Measurements from ENCODE around the gene ZFYVE9.

The ZFYVE9 gene

DNA sequence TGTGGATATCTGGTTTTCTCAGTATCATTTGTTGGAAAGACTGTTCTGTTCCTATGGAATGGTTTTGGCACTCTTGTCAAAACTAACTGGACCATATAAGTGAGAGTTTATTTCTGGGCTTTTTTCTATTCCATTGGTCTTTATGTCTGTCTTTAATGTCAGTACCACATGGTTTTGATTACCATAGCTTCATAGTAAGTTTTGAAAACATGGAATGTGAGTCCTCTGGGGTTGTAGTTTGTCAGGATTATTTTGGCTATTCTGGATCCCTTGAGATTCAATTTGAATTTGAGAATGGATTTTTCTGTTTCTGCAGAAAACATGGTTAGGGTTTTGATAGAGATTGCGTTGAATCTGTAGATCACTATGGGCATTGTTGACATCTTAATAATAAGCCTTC, 107.9 kb downstream of the ZFYVE9 start:
- no peak for FAIRE-seq

DNA sequence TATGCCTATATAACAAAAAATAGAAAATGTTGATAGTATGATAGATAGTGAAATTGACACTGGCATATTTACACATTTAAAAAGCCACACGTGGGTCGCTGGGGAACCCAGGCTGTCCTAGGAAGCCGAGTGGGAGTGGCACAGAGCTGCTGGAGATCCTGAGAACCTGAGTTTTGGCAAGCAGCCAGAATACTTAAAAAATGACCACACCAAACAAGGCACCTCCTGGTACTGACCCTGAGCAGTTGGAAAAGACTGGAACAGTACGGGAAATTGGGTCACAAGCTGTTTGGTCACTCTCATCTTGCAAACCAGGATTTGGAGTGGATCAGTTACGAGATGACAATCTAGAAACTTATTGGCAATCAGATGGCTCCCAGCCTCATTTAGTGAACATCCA, 111.5 kb downstream of the ZFYVE9 start:
- no peak for FAIRE-seq

- FAIRE-seq, result no peak
Measured at GRCh38 chr1:52259886-52260285, 118.0 kb downstream of the ZFYVE9 start.

DNA sequence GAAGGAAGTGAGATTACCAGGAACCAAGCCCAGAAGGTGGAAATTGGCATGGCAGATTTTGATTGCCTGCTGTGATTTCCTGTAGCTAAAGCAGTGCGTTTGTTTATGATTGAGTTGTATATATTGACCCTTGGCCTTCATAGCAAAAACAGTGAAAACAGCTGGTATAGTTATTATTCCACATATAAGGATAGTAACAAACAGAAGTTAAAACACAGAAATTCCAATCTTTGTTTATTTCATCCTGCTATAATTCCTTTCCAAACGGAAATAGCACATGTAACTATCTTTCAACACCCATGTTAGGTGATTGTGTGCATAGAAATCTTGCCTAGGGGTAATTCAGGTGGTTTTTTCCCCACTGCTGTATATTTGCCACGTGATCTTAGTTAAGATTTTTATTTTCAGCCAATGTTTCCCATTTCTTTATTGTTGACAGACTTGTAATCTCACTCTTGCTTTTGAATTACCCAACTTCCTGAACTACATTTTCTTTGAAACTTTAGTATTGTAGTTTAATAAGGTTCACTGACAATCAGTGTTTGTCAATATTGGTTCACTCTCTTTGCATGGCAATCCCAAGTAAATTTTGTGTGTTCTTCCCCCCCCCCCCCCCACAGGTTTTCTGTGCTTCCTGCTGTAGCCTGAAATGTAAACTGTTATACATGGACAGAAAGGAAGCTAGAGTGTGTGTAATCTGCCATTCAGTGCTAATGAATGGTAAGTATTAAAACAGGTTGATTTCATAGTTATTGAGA, 121.4 kb downstream of the ZFYVE9 start:
- no peak for FAIRE-seq

- FAIRE-seq, result no peak
Measured at GRCh38 chr1:52264530-52265115, 122.7 kb downstream of the ZFYVE9 start.

DNA sequence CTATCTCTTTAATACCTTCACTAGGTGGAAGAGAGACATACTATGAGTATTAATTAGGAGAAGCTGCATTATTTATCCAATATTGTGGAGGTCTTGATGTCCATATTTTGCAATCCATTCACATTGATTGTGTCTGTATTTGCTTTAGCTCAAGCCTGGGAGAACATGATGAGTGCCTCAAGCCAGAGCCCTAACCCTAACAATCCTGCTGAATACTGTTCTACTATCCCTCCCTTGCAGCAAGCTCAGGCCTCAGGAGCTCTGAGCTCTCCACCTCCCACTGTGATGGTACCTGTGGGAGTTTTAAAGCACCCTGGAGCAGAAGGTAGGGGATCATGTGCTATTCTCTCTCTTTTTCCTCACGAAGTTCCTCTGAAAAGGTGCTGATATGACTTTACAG, 124.6 kb downstream of the ZFYVE9 start:
- FAIRE-seq, result no peak

- FAIRE-seq, result no peak
Measured at GRCh38 chr1:52268372-52268771, 126.5 kb downstream of the ZFYVE9 start.

- FAIRE-seq, result no peak
Measured at GRCh38 chr1:52281518-52281917, 139.6 kb downstream of the ZFYVE9 start.

GRCh38 chr1:52288286-52288685, 146.4 kb downstream of the ZFYVE9 start:
- no peak for FAIRE-seq

- no peak for FAIRE-seq
Measured at GRCh38 chr1:52294580-52294979, 152.7 kb downstream of the ZFYVE9 start.

DNA sequence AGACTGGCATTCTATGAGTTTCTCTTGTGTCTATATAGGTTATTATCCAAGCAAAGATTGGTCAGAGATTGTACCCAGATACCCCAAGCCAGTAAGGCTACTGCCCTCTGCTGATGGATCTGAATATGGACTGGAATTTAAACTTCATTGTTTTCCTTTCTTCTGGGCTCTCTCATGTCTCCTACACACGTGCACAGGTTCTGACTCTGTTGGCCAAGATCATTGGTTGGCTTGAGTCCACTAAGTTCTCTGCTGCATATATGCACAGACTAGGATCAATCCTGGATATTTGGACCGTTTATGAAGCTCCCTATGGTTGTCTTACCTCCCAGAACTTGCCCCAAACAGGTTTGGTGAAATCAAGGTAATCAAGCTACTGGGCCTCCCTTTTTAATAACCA, 154.5 kb downstream of the ZFYVE9 start:
- FAIRE-seq, result peak; percentile 73

DNA sequence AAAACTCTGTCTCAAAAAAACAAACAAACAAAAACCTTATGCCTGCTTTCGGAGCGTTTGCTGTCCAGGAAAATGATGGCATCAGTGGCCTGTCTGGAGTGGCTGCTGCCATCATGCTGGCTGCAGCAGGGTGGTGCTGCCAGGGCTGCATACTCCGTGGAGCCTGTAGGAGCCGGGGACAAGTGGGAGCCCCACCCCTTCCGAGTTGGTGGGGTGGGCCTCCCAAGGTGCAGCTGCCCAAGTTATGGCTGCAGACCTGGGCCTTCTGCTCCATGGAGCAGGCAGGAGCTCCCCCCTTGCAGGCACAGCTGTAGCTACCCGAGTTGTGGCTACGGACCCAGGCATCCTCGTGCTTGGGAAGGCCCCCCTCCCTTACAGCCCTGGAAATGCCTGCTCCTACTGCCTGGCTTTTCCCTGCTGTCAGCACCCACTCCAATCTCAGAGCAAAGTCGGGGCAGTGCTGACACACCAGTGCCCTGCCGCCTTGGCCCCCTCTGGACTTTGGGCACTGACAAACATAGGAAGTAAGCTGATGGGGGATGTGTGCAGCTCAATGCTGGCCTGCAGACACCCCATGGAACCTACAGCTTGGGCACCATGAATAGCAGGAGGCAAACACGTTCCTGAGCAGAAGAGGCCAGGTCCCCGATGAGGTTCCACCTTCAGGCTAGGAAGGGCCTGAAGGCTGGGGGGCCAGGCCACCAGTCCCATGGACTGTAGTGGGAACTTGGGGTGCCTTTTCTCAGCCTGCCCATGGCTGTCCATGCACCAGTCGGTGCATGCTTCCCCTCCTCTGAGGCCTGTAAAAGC, 163.7 kb downstream of the ZFYVE9 start:
- FAIRE-seq, result no peak

GRCh38 chr1:52306227-52307006, 164.5 kb downstream of the ZFYVE9 start:
- no peak for FAIRE-seq

GRCh38 chr1:52321061-52321460, 179.2 kb downstream of the ZFYVE9 start:
- no peak for FAIRE-seq

GRCh38 chr1:52323731-52324130, 181.8 kb downstream of the ZFYVE9 start:
- no peak for FAIRE-seq

DNA sequence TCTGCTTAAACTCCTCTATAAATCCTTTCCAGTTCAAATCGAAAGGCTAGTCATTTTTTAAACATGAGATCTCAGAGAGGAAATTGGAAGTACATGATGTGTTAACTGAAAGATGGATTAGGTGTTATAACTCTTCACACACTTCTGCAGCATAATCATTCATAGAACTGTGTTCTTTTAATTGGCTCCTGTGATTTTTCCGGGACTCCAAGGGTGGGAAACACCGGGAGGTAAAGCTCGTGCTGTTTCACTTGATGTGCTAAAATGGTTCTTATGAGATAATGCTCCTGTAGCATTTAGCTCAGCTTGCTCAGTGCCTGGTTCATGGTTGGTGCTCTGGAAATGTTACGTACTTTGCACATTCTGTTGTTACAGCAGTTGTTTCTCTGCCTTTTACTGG, 183.9 kb downstream of the ZFYVE9 start:
- FAIRE-seq, result no peak

DNA sequence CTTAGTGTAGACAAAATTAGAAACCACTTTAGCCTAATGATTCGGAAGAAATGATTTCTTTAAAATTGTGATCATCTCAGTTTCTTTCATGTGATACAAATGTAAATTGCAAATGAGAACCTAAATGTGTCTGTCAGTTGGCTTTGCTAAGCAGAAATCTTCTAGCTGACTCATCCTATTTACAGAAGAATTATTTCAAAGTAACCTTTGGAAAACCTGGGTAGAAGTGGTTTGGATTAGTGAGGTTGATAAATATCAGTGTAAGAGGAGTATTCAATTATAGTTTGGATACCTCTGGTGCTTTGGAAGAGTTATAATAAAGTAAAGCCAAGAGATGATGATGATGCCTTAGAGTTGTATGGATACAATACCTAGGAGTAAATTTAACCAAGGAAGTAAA, 186.7 kb downstream of the ZFYVE9 start:
- FAIRE-seq, result no peak

GRCh38 chr1:52332411-52332810, 190.5 kb downstream of the ZFYVE9 start:
- FAIRE-seq, result no peak

- no peak for FAIRE-seq
Measured at GRCh38 chr1:52334906-52335528, 193.1 kb downstream of the ZFYVE9 start.

DNA sequence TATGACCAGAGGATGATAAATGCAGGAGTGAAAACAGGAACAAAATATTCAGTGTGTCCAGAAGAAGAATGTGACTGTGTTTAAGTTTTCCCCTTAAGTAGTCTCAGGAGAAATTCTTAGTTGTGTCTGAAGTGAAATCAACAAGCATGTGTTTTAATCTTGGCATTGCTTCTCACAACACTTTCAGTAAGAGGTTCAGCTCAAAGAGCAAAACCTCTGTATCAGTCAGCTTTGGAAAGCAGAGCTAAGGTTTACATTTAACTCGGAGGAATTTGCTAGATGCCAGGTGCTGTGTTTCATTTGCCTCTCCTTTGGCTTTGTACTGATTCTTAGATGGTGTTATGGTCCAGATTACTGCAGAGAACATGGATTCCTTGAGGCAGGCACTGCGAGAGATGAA, 195.6 kb downstream of the ZFYVE9 start:
- FAIRE-seq, result no peak

- FAIRE-seq, result no peak
Measured at GRCh38 chr1:52341655-52342260, 199.9 kb downstream of the ZFYVE9 start.

- FAIRE-seq, result no peak
Measured at GRCh38 chr1:52343979-52344378, 202.1 kb downstream of the ZFYVE9 start.

All from TTC549 (cell line).